AG04450 (cell line): ENCODE data around the gene SLC25A25. TPM values are rescaled to one million over a fixed set of nuclear protein-coding genes. Genes with fewer than 3 reads are reported as not detected.

ENCODE experiments used
- CTCF ChIA-PET: fragments of 300-600, 350-600 bp; formaldehyde crosslinking; extraction: SDS; loops from one replicate; lab custom pipeline; 2022; ENCODE audit warnings: antibody characterized with exemption, inconsistent platforms; lab: Charles Lee
- POLR2A ChIA-PET: fragments of 350-600 bp; formaldehyde crosslinking; extraction: SDS; loops from one replicate; lab custom pipeline; 2021; ENCODE audit warnings: antibody characterized with exemption, inconsistent platforms; lab: Yijun Ruan, JAX
- DNase-seq: peaks from one replicate; pipeline ENCODE4 v3.0.0-alpha.2; 2011; ENCODE audit warnings: low read depth, low spot score
- H3K27ac ChIP-seq: one replicate; pipeline ENCODE4 v1.5.1; 2012; ENCODE audit warnings: low read depth, low read length, control low read depth
- H3K27me3 ChIP-seq: one replicate; pipeline ENCODE4 v1.6.0; 2012; ENCODE audit warnings: low read length; ENCODE audit not compliant: control insufficient read depth, insufficient read depth
- H3K4me3 ChIP-seq: 2 replicates; pipeline ENCODE4 v1.5.1; 2011; ENCODE audit warnings: mild to moderate bottlenecking, low read depth, low read length, control low read depth
- H3K9me3 ChIP-seq: 2 replicates; pipeline ENCODE4 v1.5.1; 2012; ENCODE audit warnings: low read length; ENCODE audit not compliant: control insufficient read depth, insufficient read depth
- polyA plus RNA-seq: library from polyadenylated mRNA; depleted of rRNA; stranded (reverse); fragments of >200 nt; gene quantifications from 2 replicates; pipeline ENCODE4 v1.2.3, GENCODE V29; 2011
- TF ChIP-seq, protein P1 (sequence below): IDR thresholded peaks from 2 replicates; pipeline ENCODE4 v1.5.1; 2011; ENCODE audit warnings: low read depth, low read length, control low read depth, inconsistent platforms

Gene SLC25A25
- polyA plus RNA-seq, 1 experiment: 12.0 TPM

DNA sequence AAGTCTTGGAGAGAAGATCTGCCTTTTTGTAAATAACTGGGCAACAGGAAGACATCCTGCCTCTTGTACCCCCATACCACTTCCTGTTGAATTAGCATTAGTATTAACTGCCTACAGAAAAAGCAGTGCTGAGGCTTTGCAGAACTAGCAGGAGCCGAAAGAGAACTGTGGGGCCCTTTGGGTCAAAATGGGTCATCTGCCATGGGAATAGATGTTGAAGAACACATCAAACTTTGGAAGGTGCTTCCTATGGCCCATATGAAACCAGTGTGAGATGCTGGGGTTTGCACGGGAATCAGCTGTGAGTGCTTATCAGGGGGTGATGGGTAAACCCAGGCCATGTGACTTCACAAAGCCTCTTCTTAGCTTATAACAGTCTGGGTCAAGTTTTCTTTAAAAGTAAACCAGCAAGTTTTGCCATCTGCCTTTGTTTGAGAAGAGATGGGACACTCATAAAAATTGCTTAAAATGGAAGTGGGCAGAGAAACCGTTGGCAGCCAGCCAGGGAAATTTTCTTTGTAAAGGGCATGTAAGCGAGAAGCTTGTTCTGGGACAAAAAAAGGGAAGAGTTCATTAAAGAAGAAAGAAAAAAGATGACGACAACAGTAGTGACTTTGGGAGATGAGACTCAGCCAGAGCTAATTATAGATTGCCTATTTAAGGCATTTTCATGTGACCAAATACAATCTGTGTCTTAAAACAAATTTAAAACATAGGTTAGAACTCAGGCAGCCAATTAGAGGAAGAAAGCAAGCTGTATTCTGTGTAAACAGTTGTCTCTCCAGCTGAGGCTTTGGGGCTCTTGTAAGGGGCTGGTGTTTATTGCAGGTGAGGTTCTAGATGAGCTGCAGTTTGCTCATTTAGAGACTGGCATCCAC, 4.4 kb downstream of the SLC25A25 start:
- Histone ChIP-seq H3K27ac (peak overlapping the region; percentile 88), H3K4me3 (peak overlapping the region; percentile 1; the same call in 1 of the 2 replicates), H3K9me3 (no peaks in the 10 kb centered on the region), H3K27me3 (no peaks in the 10 kb centered on the region)
- no peak for DNase-seq
- CTCF ChIA-PET: interaction anchor here (1.4 to 2.1 kb wide), 3 partner anchors 16 to 129 kb away, joined by 4 to 14 read pairs (median 7); no protein-coding TSS in a partner anchor
- TF ChIP-seq, protein P1, sequence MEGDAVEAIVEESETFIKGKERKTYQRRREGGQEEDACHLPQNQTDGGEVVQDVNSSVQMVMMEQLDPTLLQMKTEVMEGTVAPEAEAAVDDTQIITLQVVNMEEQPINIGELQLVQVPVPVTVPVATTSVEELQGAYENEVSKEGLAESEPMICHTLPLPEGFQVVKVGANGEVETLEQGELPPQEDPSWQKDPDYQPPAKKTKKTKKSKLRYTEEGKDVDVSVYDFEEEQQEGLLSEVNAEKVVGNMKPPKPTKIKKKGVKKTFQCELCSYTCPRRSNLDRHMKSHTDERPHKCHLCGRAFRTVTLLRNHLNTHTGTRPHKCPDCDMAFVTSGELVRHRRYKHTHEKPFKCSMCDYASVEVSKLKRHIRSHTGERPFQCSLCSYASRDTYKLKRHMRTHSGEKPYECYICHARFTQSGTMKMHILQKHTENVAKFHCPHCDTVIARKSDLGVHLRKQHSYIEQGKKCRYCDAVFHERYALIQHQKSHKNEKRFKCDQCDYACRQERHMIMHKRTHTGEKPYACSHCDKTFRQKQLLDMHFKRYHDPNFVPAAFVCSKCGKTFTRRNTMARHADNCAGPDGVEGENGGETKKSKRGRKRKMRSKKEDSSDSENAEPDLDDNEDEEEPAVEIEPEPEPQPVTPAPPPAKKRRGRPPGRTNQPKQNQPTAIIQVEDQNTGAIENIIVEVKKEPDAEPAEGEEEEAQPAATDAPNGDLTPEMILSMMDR: no peak
- POLR2A ChIA-PET: interaction anchor here (0.7 to 1.9 kb wide), 3 partner anchors 9 to 92 kb away, joined by 3 to 5 read pairs (median 3); partner anchors contain the start of gene EEIG1

DNA sequence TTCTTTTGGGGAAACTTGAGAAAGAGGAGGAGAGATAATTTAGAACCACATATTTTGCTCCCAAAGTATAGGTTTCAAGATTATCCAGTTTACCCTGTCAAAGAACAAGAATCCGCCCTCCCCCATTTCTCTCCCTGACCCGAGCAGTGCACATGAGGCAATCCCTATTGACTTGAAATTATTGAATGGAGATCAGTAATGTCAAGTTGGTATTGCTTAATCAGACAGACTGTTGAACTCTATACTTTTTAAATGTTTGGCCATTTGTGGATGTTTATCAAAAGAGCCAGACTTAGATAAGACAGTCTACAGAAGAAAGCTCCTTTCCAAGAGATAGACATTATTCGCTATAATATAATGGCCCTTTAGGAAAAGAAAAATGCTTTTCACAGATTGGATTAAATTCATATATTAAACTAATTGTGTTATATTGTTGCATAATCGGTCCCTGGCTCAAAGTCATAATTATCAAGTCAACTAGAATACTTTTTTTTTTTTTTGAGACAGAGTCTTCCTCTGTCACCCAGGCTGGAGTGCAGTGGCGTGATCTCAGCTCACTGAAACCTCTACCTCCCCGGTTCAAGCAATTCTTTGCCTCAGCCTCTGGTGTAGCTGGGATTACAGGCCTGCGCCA, 5.3 kb downstream of the SLC25A25 start:
- DNase-seq: no peak
- H3K4me3 ChIP-seq: no peak overlapping the region
- TF ChIP-seq, protein P1: no peak
- peak overlapping the region; percentile 88 for H3K27ac ChIP-seq
- CTCF ChIA-PET: interaction anchor here (1.5 to 2.1 kb wide), 2 partner anchors 15 to 130 kb away, joined by 4 to 14 read pairs; no protein-coding TSS in a partner anchor
- POLR2A ChIA-PET: interaction anchor here (0.6 to 1.9 kb wide), 2 partner anchors 8 to 28 kb away, joined by 4 to 5 read pairs; no protein-coding TSS in a partner anchor
- no peaks in the 10 kb centered on the region for H3K27me3 ChIP-seq
- H3K9me3 ChIP-seq: no peaks in the 10 kb centered on the region

DNA sequence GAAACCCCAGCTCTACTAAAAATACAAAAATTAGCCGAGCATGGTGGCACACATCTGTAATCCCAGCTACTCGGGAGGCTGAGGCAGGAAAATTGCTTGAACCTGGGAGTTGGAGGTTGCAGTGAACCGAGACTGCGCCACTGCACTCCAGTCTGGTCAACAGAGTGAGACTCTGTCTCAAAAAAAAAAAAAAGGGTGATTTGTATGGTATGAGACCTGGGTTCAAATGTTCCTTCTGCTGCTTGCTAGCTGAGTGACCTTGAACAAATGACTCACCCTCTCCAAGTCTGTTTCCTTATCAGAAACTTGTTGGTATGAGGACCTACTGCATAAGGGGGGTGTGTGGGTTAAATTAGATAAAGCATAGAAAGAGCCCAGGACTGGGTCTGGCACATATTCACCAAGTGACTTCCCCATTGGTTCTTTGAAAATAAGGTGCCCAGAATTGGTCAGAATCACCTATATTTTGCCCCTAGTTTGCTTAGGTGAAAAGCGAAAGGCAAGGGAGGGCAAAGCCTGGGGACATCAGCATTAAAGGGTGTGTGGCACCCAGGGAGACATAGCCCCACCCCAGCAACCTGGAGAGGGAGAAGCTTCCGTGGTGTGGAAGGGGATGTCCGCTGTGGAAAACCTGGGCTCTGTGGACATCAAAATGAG, 9.9 kb downstream of the SLC25A25 start:
- H3K27me3 ChIP-seq: no peaks in the 10 kb centered on the region
- POLR2A ChIA-PET: interaction anchor here (1.2 kb wide), 1 partner anchor 10 kb away, joined by 4 read pairs; the partner anchor contains the start of genes NAIF1 and SLC25A25
- TF ChIP-seq, protein P1: no peak
- H3K4me3 ChIP-seq: no peak overlapping the region
- CTCF ChIA-PET: interaction anchor here (1.4 to 2.9 kb wide), 3 partner anchors 11 to 135 kb away, joined by 7 to 11 read pairs (median 8); partner anchors contain the start of gene NAIF1
- no peaks in the 10 kb centered on the region for H3K9me3 ChIP-seq
- H3K27ac ChIP-seq: peak overlapping the region; percentile 57
- DNase-seq: no peak

DNA sequence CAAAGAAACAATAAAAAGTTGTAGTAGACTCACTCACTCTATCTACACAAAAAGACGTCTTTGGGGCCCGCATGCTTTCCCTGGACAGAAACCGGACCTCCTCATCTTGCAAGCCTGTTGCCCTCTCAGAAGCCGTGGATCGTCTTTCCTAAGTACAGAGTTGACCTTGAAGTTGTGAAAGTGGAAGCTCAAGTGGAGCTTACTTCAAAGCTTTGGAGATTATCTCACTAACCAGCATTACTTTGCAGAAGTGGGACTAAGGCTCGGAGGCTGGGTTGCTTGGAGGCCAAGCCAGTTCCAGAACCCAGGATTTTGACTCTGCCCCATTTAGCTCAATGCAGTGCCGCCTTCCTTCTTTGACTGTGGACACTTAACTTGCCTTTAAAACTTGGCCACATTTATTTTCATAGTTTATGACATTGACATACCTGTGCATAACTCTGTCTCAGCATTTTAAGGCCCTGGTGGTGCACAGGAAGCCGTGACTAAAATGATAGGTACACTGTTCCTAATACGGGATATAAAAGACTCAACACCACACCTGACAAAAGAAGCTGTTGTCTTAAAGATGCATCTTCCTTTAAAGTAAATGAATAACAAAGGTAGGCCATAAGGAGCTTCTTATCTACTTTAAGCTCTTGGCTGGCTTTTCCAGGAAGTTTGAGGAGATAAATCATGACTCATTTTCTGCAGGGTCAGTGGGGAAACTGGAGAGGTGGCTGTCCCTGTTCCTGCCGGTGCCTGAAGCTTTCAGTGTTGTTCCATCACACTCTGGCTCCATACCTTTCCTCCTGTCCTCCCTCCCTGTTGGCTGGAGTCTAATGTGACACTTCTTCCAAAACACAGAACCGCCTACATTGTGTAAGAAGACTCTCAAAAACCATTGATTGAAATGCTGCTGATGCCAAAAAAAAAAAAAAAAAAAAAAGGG, 10.7 kb downstream of the SLC25A25 start:
- no peaks in the 10 kb centered on the region for H3K27me3 ChIP-seq
- ChIA-PET CTCF (interaction anchor here (0.6 to 2.9 kb wide), 4 partner anchors 12 to 420 kb away, joined by 3 to 11 read pairs (median 8); partner anchors contain the start of gene NAIF1), POLR2A (interaction anchor here (1.2 kb wide), 1 partner anchor 11 kb away, joined by 4 read pairs; the partner anchor contains the start of genes NAIF1 and SLC25A25)
- no peak overlapping the region for H3K4me3 ChIP-seq
- TF ChIP-seq, protein P1: no peak
- DNase-seq: no peak
- H3K9me3 ChIP-seq: no peaks in the 10 kb centered on the region
- H3K27ac ChIP-seq: peak overlapping the region; percentile 57
